DND-41 (cell line): Measurements from ENCODE around the gene ICOS.
"Not testable (repeated sequence)": the region's sequence is repeated elsewhere in the genome, so short reads cannot be mapped to it uniquely, and the experiment has no call there.

Experiments used
- ATAC-seq: fragments of 200-7000 bp; cut with Tn5 transposase; 3 replicates; pipeline ENCODE4 v1.9.1; 2021; ENCODE audit warnings: low read depth; ENCODE audit not compliant: insufficient read depth
- DNase-seq: peaks from one replicate; pipeline ENCODE4 v3.0.0-alpha.2; 2020
- H2AFZ ChIP-seq: 2 replicates; pipeline ENCODE4 v1.6.0; 2012; ENCODE audit warnings: low read depth, low read length
- H3K27ac ChIP-seq: 2 replicates; pipeline ENCODE4 v1.5.1; 2012; ENCODE audit warnings: low read length, inconsistent platforms
- H3K27me3 ChIP-seq: fragments of 200-600 bp; sonication (generic); 2 replicates; pipeline ENCODE4 v1.6.0; 2012; ENCODE audit warnings: low read length, mild to moderate bottlenecking, inconsistent platforms; ENCODE audit not compliant: insufficient read depth, poor library complexity
- H3K36me3 ChIP-seq: 2 replicates; pipeline ENCODE4 v1.5.1; 2012; ENCODE audit warnings: low read length, inconsistent platforms; ENCODE audit not compliant: insufficient read depth
- H3K4me1 ChIP-seq: 2 replicates; pipeline ENCODE4 v1.5.1; 2012; ENCODE audit warnings: mild to moderate bottlenecking, low read length; ENCODE audit not compliant: insufficient read depth
- H3K4me2 ChIP-seq: 2 replicates; pipeline ENCODE4 v1.6.0; 2012; ENCODE audit warnings: mild to moderate bottlenecking, moderate library complexity, low read length, inconsistent platforms; ENCODE audit not compliant: insufficient read depth
- H3K4me3 ChIP-seq, 2 experiments: fragments of 200-600 bp in 1 of 2; shearing (Covaris generic) in 1 of 2; 2 replicates each; pipeline ENCODE4 v1.5.1; 2012 to 2016; ENCODE audit warnings: inconsistent platforms in 2 of 2, low read length in 2 of 2, mild to moderate bottlenecking in 2 of 2, low read depth in 1 of 2, moderate library complexity in 1 of 2
- H3K79me2 ChIP-seq: 2 replicates; pipeline ENCODE4 v1.6.0; 2012; ENCODE audit warnings: low read length, inconsistent platforms; ENCODE audit not compliant: insufficient read depth
- H3K9ac ChIP-seq: 2 replicates; pipeline ENCODE4 v1.6.0; 2012; ENCODE audit warnings: low read depth, mild to moderate bottlenecking, inconsistent platforms, low read length, moderate library complexity
- H3K9me3 ChIP-seq: 2 replicates; pipeline ENCODE4 v1.5.1; 2012; ENCODE audit warnings: low read length, moderate library complexity, mild to moderate bottlenecking, inconsistent platforms; ENCODE audit not compliant: insufficient read depth, severe bottlenecking
- H4K20me1 ChIP-seq: 2 replicates; pipeline ENCODE4 v1.6.0; 2012; ENCODE audit warnings: low read length; ENCODE audit not compliant: insufficient read depth
- CTCF ChIP-seq: IDR thresholded peaks from 2 replicates; pipeline ENCODE4 v1.5.1; 2012; ENCODE audit warnings: borderline replicate concordance, low read length, moderate library complexity, mild to moderate bottlenecking; ENCODE audit not compliant: poor library complexity, severe bottlenecking; ENCODE audit errors: extremely low read depth
- EZH2 ChIP-seq: IDR thresholded peaks from 3 replicates; pipeline ENCODE4 v1.6.1; 2012; ENCODE audit warnings: borderline replicate concordance, low read depth, mild to moderate bottlenecking, moderate library complexity, low read length, inconsistent platforms; ENCODE audit not compliant: severe bottlenecking

ICOS gene

DNA sequence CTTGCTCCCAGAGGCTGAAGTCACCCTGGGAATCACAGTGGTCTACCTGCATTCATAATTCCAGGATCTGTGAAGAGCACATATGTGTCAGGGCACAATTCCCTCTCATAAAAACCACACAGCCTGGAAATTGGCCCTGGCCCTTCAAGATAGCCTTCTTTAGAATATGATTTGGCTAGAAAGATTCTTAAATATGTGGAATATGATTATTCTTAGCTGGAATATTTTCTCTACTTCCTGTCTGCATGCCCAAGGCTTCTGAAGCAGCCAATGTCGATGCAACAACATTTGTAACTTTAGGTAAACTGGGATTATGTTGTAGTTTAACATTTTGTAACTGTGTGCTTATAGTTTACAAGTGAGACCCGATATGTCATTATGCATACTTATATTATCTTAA lies 24.2 kb downstream of the ICOS start:
- Histone ChIP-seq H3K36me3 (peaks cover 60% of the 10 kb centered on the region), H3K4me1 (no peaks in the 10 kb centered on the region), H3K9me3 (no peaks in the 10 kb centered on the region), H3K4me3 (no peak overlapping the region), H3K27me3 (no peaks in the 10 kb centered on the region), H4K20me1 (peaks cover 23% of the 10 kb centered on the region), H3K9ac (no peak overlapping the region), H3K27ac (no peak overlapping the region), H3K79me2 (peaks cover 24% of the 10 kb centered on the region), H2AFZ (no peak overlapping the region), H3K4me2 (no peak overlapping the region)
- TF ChIP-seq CTCF (no peak), EZH2 (no peak)
- ATAC-seq (no peak), DNase-seq (no peak)

DNA sequence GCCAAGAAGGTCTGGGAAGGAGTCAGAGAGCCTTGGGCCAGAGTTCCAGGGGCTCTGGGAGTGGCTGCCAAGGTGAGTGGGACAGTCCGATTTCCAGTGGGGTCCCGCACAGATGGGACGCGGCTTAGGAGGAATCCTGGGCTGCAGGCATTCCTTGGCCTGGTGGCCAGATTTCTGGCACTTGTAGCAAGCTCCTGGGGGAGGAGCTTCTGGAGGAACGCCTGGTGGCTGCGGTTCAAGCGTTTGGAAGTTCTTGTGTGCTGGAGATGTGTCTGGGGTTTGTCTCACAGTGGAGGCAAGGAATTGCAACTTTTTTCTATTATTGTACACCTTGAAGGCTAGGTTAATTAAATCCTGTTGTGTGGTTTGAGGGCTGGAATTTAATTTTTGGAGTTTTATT lies 28.6 kb downstream of the ICOS start:
- not testable (repeated sequence) for H3K4me3 ChIP-seq, H3K27me3 ChIP-seq, H3K4me2 ChIP-seq, H3K4me1 ChIP-seq, ATAC-seq, H2AFZ ChIP-seq, H3K27ac ChIP-seq, DNase-seq, H3K9ac ChIP-seq, H3K9me3 ChIP-seq, H3K79me2 ChIP-seq, H4K20me1 ChIP-seq
- H3K36me3 ChIP-seq: peaks cover 17% of the 10 kb centered on the region

DNA sequence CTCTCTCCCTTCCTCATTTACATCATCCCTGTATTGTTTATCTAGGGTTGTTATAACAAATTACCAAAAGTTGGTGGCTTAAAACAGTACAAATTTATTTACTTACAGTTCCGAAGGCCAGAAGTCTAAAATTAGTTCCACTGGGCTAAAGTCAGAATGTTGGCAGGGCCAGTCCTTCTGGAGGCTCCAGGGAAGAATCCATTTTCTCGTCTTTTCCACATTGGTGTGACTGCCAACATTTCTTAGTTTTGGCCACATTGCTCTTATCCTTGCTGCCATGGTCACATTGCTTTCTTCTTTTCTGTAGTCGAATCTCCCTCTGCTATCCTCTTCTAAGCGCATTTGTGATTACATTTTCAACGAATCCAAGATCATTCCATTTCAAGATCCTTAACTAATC lies 34.7 kb downstream of the ICOS start:
- H3K4me3 ChIP-seq: no peak overlapping the region
- no peak overlapping the region for H2AFZ ChIP-seq
- no peak overlapping the region for H3K27ac ChIP-seq
- no peak overlapping the region for H3K9ac ChIP-seq
- ATAC-seq (no peak), DNase-seq (no peak)
- TF ChIP-seq CTCF: no peak
- TF ChIP-seq EZH2: no peak
- H3K79me2 ChIP-seq: no peaks in the 10 kb centered on the region
- no peak overlapping the region for H3K4me2 ChIP-seq
- no peaks in the 10 kb centered on the region for H3K36me3 ChIP-seq
- no peaks in the 10 kb centered on the region for H3K9me3 ChIP-seq
- no peaks in the 10 kb centered on the region for H3K4me1 ChIP-seq
- H4K20me1 ChIP-seq: no peaks in the 10 kb centered on the region
- H3K27me3 ChIP-seq: no peaks in the 10 kb centered on the region

- H3K36me3 ChIP-seq: no peaks in the 10 kb centered on the region
- ATAC-seq (no peak; the same call in 2 of the 3 replicates), DNase-seq (no peak)
- no peak overlapping the region for H3K4me3 ChIP-seq
- no peak overlapping the region for H3K9ac ChIP-seq
- no peak for TF ChIP-seq EZH2
- TF ChIP-seq CTCF: no peak
- no peak overlapping the region for H2AFZ ChIP-seq
- H3K4me2 ChIP-seq: no peak overlapping the region
- no peak overlapping the region for H3K27ac ChIP-seq
- no peaks in the 10 kb centered on the region for H3K9me3 ChIP-seq
- no peaks in the 10 kb centered on the region for H4K20me1 ChIP-seq
- H3K4me1 ChIP-seq: no peaks in the 10 kb centered on the region
- H3K79me2 ChIP-seq: no peaks in the 10 kb centered on the region
- no peaks in the 10 kb centered on the region for H3K27me3 ChIP-seq
Observed at GRCh38 chr2:203972066-203972465, 35.5 kb downstream of the ICOS start.
